Kidney glomerular epithelial cell (primary cell): ENCODE measurements around the gene TBC1D16.
"Not testable (repeated sequence)": the region's sequence is repeated elsewhere in the genome, so short reads cannot be mapped to it uniquely, and the experiment has no call there.

Source experiments
- DNase-seq: peaks from one replicate; lab custom pipeline; 2025; lab: John Stamatoyannopoulos, UW

The TBC1D16 gene

DNA sequence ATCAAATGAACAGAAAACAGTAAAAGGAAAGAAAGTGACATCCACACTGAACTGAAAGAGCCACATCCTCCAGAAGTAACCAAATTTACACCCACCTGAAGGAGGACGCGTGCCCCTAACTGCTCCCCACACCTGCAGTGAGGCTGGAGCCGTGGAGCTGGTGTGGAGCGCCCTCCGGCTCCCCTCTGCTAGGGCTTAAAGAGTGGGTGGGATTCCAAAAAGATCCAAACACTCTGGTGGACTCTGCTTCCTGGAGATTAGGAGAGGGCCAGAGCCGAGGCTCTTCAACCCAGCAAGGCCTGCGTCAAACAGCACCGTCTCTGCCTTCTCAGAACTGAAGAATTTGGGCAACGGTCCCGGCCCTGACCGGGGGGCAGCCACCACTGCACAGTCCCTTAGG, 16.0 kb upstream of the TBC1D16 start:
- DNase-seq, result no peak

DNA sequence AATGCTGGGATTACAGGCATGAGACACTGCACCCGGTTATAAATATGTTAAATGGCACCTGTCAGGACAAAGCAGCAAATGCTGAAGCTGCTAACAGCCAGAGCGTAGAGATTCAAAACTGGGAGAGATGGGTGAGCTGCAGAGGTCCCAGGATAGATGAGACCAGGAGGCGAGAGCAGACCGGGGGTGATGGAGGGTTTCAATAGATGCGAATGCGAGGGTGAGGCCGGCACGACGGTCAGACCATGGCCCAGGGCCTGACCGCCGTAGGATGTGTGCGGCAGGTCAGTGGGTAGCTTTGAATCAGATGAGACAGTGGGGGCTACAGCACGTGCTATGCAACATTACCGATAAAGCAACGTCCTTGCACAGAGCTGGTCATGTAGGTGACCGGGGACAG, 15.0 kb upstream of the TBC1D16 start:
- no peak for DNase-seq

DNA sequence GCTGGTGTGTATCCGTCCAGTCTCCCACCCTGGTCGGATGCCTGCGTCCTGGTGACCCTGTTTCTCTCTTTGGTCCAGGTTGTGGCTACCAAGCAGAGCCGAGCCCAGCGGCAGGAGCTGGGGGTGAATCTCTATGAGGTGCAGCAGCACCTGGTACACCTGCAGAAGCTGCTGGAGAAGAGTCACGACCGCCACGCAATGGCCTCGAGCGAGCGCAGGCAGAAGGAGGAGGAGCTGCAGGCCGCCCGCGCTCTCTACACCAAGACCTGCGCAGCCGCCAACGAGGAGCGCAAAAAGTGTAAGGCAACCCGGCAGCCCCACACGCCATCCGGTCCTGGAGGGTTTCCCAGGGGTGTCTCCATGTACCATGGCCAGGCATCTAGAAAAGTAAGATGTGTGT, 14.3 kb upstream of the TBC1D16 start:
- no peak for DNase-seq

DNA sequence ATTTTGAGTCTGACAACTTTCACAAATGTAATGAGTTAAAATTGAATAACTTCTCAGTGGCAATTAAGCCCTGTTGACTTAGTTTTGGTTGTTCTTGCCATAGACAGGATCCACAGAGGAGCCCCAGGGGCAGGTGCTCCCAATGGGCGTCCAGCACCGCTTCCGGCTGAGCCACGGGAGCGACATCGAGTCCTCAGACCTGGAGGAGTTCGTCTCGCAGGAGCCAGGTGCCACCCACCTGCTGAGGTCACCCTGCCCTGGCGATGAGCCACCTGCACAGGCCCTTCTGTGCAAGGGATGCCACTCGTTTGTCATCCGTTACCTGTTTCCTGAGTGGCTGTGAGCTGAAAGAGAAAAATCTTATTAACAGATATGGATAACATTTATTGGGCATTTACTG, 11.5 kb upstream of the TBC1D16 start:
- no peak for DNase-seq

DNA sequence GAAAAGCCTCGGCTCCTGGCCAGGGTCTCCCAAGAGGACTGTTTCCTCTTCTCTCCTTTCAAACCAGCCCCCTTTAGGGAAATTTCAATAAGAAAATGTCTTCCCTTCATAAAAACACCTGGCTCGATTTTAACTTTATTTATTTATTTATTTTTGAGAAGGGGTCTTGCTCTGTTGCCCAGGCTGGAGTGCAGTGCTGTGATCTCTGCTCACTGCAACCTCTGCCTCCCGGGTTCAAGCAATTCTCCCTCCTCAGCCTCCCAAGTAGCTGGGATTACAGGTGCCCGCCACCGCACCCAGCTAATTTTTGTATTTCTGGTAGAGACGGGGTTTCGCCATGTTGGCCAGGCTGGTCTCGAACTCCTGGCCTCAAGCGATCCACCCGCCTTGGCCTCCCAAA, 11.0 kb upstream of the TBC1D16 start:
- DNase-seq, result not testable (repeated sequence)

DNA sequence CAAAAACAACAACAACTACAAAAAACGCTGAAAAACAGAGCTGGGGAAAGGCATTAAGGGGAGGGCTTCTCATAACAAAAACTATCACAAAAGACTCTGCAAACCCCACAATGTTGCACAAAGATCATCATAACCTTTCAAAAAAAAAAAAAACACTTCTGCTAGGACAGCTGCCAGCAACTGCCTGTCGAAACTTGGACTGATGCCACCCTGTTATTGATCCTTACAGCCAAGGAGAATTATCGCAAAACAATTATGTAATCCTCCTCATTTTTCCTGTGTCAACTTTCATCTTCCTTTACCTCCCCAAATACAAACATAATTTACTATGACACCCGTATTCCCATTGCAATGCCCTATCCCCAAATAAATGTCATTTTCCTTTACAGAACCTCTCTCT, 10.0 kb upstream of the TBC1D16 start:
- DNase-seq, result no peak

DNA sequence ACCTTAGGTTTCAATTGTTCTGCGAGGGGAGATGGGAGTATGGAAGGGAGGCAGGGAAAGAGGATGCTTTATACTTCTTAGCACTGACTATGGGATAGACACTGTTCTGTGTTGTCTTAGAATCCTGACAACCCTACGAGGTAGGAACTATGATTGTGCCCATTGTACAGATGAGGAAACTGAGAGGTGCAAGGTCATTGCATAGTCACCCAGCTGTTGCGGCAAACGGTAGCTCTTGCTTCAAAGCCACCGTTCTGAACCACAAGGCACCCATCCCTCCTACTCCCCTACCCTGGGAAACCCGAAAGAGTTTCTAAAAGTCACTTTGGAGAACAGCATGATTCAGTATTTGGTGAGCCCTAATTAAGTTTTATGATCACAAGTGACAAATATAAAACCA, 8.3 kb upstream of the TBC1D16 start:
- DNase-seq, result no peak

DNA sequence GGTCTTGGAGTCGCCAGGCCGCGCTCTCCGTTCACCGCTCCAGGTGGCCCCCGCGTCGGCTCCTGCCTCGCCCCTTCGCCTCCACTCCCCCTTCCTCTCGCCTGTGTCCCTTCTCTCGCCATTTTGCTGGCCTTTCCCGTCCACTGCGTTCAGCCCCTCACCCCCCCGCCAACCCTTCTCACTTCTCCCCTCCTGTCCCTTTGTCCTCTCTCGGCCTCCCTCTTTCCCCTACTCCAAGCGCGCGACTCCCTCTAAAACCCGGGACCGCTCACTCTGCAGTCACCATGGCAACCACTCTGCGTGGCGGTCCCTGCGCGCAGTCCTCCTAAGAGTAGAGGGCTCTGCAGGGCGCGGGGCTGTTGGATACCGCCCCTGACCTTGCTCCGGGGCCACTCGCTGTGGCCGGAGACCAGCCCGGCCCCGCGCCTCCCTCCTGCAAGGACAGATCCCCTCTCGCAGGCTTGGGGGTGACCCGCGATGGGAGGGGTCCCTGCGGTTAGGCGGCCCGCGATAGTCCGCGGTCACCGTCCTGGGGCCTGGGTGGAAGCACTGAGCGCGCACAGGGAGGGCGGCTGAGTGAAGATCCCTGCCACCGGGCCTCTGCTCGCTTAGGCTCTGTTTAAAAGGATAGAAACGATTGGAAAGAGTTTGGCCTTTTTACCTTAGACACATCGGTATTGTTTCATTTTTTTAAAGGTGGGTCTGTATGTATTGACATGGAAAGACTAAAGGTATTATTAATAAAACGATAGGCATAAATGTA, 1.2 kb upstream of the TBC1D16 start:
- no peak for DNase-seq

DNA sequence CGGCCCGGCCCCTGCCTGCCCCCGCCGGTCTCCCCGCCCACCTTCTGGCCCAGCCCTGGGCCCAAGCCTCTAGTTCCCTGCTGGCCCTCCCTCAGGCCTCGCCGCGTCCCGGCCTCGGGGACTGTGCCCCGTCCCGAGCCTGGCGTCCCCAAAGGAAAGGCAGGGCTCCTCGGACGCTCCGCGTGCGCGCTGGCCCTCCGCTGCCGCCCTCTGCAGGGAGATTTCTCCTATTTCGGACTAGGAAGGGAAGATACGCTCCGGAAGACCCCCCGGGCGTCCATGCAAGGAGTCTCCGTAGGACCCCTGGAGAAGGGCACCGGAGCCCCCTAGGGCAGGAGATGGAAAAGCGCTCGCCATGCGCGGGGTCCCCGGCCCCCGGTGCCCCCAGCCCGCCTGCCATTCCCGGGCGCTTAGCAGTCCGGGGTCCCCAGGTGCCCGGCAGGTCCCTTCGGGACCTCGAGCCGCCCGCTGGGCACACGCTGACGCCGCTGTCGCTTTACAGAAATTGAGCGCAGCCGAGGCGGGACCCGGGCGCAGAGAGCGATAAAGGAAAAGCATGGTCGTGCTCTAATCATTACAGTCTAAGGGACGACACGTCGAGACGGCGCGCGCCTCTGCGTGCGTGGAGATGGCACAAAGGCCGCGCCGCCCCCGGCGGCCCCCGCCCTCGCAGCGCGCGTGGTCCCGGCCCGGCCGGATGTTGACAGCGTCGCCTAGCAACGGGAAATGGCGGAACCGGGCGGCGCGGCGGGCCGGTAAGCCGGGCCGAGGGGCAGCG, 454 bp upstream of the TBC1D16 start, which contains the start of gene CCDC40:
Gene CCDC40, plus strand, starts transcription at position 706 of the 778 bp plus-strand sequence. Its CDS starts 21 bp downstream, at position 727.
- peak; percentile 72 for DNase-seq

DNA sequence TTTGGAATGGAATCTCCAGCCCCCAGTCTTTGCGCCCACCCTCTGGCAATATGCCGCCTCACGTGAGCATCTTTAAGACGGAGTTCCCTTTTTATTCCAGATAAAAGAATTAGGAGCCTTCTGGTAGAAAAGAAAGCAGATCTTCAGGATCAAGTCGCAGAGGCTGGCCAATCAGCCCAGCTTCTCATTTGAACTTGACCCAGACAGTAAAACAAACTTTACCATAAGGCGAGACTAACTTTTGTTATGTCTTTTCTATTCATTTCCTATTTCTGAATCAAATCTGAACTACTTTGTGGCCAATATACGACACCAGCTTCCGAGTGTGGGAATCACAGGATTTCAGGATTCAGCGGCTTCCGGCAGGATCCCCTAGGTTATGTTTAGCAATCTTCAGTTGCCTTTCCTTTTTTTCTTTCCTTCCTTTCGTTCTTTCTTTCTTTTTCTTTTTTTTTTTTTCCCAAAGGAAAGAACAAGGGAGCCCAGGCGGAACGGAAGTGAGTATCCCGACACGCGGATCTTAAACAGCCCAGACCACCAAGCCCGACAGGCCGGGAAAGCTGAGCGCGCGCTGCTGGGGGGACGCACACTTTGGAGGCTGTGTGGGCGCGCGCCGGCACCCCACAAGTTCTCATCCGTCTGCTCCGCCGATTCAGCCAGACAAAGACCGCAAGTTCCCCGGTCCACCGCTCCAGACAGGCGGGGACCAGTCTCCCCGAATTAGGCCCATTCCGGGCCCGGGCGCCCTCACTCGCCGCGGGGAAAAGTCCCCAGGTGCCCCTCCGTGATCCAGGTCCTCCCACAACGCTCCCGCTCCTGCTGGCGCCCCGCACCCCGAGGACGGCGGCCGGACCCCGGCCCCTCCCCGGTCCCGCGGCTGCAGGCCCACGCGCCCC, 633 bp downstream of the TBC1D16 start:
- DNase-seq, result peak; percentile 35

DNA sequence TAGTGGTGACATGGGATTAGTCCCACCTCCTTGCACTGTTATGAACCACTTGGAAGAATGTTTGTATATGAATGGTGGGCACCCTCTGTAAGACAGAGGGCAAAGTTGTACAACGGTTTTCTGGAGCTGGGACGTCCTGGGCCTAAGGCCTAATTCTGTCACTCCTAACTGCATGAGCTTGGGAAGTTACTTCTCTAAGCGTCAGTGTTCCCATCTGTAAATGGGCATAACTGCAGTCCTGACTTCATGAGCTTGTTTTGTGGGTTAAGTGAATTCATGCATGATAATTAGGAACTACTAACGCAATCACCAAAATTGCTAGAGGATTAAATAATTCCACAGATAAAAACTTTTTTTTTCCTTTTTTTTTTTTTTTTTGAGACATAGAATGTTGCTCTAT, 1.8 kb downstream of the TBC1D16 start:
- DNase-seq, result no peak

DNA sequence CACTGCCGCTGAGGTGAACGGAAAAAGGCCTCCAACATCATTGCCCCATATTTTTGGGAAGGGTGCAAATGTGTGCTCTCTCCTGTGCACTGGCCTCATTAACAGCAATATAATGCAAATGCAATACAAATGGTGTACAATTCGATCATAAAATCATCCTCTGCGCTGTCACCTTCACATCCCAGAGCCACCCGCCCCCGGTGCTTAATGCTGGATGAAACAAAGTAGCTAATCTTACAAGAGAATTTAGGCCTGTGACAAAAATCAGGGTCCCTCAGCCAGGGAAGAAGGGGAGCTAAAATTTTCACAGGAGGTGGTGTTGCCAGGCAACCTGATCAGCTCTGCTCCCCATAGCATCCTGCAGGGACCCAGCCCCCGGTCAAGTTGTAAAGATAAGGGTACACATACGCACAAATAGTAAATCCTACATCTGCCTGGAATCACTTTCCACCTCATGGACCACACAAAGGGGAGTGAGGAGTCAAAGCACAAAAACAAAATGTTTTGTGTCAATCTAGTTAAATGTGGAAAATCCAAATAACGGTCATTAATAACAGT, 3.0 kb downstream of the TBC1D16 start:
- no peak for DNase-seq

DNA sequence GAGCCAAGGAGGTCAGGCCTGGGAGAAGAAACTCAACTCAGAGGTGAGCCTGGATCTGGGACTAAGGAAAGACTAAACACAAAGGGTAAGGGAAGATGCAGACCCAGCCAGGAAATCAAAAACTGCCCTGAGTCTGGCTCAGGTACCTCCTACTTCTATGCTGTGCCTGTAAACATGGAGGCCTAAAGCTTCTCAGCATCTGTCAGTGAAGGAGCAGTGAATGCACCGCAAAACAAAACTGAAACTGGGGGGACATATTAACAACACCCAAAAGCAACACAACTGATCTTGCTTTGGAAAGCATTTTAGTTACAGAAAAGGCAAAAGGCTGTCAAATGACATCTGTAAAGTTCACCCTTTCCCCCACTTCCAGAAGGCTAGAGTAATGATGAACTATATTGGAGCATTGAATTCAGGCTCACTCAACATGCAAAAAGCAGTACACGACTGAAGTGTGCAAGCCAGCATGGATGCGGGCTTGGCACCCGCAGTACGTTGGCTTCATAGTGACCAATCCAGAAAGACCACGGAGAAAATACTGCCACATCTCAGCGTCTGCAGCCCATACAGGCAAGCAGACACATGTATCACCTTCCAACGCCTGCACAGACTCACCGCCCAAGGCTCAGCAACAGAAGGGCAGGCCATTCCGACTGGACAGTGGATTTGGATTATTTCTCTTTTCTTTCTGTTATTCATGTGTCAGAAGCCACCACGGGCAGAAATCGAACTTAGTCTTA, 3.8 kb downstream of the TBC1D16 start:
- DNase-seq, result no peak

DNA sequence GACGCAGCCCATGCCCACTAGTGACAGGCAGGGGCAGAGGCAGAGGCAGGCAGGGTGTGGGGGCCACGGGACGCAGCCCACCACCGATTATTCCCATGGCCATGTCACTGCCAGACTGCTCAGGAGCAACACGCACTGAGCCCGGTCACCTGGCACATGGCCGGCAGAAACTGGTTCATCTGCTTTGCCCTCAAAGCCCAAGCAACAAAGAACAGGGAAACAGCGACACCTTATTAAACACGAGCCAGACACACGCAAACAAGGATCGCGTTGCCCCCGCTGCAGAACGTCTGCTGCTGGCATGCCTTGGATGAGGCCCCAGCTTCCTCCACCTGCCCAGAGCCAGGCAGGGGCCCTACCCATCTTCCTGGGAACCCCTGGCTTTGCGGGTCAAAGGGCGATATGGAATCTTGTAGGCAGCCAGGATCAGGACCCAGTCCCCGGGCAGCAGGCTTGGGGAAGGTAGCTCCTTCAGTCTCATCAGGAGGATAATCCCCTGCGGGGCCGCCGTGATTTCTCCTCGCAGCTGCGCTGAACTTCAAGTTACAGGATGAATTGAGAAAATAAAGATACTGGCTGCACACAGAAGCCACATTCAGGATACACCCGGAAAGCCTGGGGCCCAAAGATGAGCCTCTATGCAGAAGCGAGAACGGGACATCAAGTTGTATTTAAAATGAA, 4.8 kb downstream of the TBC1D16 start:
- no peak for DNase-seq

DNA sequence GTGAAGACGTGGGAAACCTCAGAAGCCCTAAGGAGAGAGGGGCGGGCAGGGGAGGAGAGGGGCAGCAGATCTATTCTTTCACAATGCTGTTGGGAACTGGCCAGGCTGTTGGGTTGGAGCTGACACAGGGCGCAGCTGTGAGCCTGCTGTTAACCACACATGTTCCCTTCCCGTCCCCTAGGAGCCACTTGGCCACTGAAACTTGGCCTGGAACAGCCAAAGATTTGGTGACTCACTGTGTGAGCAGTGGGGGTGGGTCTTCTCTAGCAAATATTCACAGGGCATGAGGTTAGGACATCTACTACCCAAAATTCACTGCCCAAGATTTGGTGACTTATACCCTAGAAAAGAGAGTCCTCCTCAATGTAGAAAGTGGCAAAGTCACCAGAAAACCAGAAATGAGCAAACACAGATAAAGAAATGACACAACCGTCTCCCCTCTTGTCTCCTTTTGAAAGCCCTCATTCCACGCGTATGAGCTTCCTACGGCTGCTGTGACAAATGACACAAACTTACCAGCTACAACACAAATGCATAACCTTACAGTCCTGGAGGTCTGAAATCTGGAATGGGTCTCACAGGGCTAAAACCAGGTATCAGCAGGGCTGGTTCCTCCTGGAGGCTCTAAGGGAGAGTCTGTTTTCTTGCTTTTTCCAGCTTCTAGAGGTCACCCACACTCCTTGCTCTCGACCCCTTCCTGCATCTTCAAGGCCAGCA, 6.3 kb downstream of the TBC1D16 start:
- no peak for DNase-seq

DNA sequence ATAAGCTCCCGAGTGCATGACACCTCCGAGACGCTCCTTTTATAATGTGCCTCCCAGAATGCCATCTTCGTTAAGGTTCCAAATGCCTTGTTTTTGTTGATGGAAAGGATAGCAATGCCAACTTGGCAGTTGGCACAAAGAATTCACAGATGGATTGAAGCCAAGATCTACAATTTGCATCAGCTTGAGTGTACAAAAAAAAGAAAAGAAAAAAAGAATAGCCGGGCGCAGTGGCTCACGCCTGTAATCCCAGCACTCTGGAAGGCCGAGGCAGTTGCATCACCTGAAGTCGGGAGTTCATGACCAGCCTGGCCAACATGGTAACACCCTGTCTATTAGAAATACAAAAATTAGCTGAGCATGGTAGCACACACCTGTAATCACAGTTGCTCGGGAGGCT, 7.6 kb downstream of the TBC1D16 start:
- peak; percentile 4 for DNase-seq

DNA sequence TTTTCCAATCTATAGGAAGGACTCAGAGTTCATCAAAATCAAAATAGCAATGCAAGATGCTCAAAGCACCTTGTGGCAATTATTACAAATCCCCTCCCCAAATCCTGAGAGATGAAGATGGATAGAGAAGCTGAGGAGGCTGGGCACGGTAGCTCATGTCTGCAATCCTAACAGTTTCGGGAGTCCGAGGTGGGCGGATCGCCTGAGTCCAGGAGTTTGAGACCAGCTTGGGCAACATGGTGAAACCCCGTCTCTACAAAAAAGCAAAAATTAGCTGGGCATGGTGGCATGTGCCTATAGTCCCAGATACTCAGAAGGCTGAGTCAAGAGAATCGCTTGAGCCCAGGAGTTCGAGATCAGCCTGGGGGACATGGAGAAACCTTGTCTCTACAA, 8.6 kb downstream of the TBC1D16 start:
- DNase-seq, result no peak

DNA sequence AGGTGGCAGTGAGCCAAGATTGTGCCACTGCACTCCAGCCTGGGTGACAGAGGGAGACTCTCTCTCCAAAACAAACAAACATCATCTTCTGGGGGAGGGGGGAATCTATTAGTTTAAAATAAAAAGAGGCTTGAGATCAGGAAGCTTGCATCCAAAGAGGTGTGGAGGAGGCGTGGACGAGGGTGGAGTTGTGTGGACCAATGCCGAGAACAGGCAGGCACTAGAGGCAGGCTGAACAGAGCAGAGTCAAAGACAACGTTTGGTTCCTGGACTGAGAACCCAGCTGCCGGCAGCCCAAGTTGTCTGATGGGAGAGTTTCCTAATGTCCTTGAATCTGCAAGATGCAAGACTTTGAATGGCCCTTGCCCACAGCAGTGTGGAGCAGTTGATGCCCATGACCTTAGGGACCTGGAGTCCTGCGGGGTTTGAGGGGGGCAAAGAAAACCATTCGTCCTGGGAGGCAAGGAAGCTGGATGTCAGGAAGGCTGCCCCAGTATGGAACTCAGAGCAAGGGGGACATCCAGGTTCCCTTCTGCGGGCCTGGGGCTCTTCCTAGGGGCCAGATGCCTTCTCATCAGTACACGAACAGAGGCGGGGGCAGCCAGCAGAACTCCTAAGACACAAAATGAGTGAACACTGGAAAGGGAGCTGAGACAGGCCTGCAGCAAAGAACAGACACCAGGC, 9.2 kb downstream of the TBC1D16 start:
- no peak for DNase-seq

DNA sequence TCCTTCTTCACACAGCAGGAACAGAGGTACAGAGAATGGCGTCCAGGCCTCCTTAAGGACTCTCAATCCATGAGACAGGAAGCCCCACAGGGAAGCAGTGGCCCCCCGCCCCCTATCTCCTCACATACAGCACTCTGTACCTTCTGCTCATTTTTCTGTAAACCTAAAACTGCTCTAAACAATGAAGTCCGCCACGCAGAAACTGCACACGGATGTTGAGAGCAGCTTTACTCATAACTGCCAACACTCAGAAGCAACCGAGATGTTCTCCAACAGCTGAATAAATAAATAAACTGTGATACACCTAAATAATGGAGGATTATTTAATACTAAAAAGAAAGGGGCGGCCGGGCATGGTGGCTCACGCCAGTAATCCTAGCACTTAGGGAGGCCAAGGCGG, 9.9 kb downstream of the TBC1D16 start:
- no peak for DNase-seq

DNA sequence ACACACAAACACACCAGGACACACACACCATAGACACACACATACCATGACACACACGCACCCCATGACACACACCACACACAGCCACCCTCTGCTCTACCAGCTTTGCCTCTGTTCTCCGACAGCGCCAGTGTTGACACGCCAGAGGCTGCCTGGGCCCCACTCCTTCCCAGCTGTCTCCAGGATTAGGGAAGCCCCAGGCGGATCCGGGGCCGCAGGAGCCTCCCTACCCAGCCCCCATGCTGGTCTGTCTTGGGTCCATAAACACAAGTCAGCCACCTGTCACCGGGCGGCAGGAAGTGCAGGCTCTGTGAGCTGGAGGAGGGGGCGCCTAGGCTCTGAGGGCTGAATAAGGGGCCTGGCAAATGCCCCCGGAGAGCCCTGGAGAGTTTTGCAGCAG, 10.5 kb downstream of the TBC1D16 start:
- no peak for DNase-seq
